NCI-H2196 treated with DMSO at 0.1 percent for 48 hours (cell line): ENCODE measurements around the gene KATNIP.

Source experiments
- DNase-seq: peaks from one replicate; lab custom pipeline; 2025; ENCODE audit not compliant: unreplicated experiment; lab: John Stamatoyannopoulos, UW

KATNIP gene

GRCh38 chr16:27549746-27550581, at the start of gene KATNIP, which contains the start of gene GTF3C1:
Gene KATNIP, plus strand, starts transcription at chr16:27550144. Its CDS starts 27 bp downstream, at chr16:27550171.
Gene GTF3C1, minus strand, starts transcription at chr16:27549913. Its CDS starts 23 bp downstream, at chr16:27549890.
- peak; percentile 97 for DNase-seq

GRCh38 chr16:27500801-27501200, 49.1 kb upstream of the KATNIP start:
- DNase-seq: no peak

GRCh38 chr16:27503662-27504061, 46.3 kb upstream of the KATNIP start:
- DNase-seq: no peak

- no peak for DNase-seq
Observed at GRCh38 chr16:27505297-27506236, 44.4 kb upstream of the KATNIP start.

- DNase-seq: no peak
Observed at GRCh38 chr16:27506771-27507170, 43.2 kb upstream of the KATNIP start.

- no peak for DNase-seq
Observed at GRCh38 chr16:27508476-27508875, 41.5 kb upstream of the KATNIP start.

- no peak for DNase-seq
Observed at GRCh38 chr16:27511657-27512448, 38.1 kb upstream of the KATNIP start.

- no peak for DNase-seq
Observed at GRCh38 chr16:27514806-27515205, 35.1 kb upstream of the KATNIP start.

- DNase-seq: no peak
Observed at GRCh38 chr16:27515874-27516353, 34.0 kb upstream of the KATNIP start.

GRCh38 chr16:27516365-27516764, 33.6 kb upstream of the KATNIP start:
- DNase-seq: no peak

GRCh38 chr16:27517664-27518063, 32.3 kb upstream of the KATNIP start:
- DNase-seq: no peak

GRCh38 chr16:27518226-27518625, 31.7 kb upstream of the KATNIP start:
- DNase-seq: no peak

GRCh38 chr16:27520982-27521673, 28.8 kb upstream of the KATNIP start:
- no peak for DNase-seq

- no peak for DNase-seq
Observed at GRCh38 chr16:27522173-27522707, 27.7 kb upstream of the KATNIP start.

- DNase-seq: peak; percentile 22
Observed at GRCh38 chr16:27526180-27526579, 23.8 kb upstream of the KATNIP start.

GRCh38 chr16:27528294-27528693, 21.6 kb upstream of the KATNIP start:
- DNase-seq: no peak

- DNase-seq: no peak
Observed at GRCh38 chr16:27529962-27530361, 20.0 kb upstream of the KATNIP start.

- DNase-seq: no peak
Observed at GRCh38 chr16:27531186-27531585, 18.8 kb upstream of the KATNIP start.

- DNase-seq: no peak
Observed at GRCh38 chr16:27531826-27532800, 17.8 kb upstream of the KATNIP start.
